HG03159 (cell line): ENCODE results near the gene PRPS1.
"Not testable (repeated sequence)": the region's sequence is repeated elsewhere in the genome, so short reads cannot be mapped to it uniquely, and the experiment has no call there.

Experiments
- ATAC-seq: cut with Tn5 transposase; IDR thresholded peaks from one replicate; pipeline ENCODE4 v1.9.1; 2021; ENCODE audit warnings: mild to moderate bottlenecking, moderate library complexity; ENCODE audit not compliant: unreplicated experiment

PRPS1 gene

GRCh38 chrX:107627838-107628661 lies at the start of gene PRPS1:
Gene PRPS1, plus strand, starts transcription at chrX:107628510. Its CDS starts 119 bp downstream, at chrX:107628629.
- peak; percentile 99 for ATAC-seq

GRCh38 chrX:107579956-107580355 lies 48.4 kb upstream of the PRPS1 start:
- no peak for ATAC-seq

GRCh38 chrX:107581923-107582322 lies 46.4 kb upstream of the PRPS1 start:
- no peak for ATAC-seq

GRCh38 chrX:107589243-107589642 lies 39.1 kb upstream of the PRPS1 start:
- ATAC-seq: no peak

GRCh38 chrX:107596651-107597050 lies 31.7 kb upstream of the PRPS1 start:
- no peak for ATAC-seq

- no peak for ATAC-seq
These were observed 31.0 kb upstream of the PRPS1 start for GRCh38 chrX:107597264-107597663.

GRCh38 chrX:107597791-107598190 lies 30.5 kb upstream of the PRPS1 start:
- no peak for ATAC-seq

GRCh38 chrX:107599450-107599861 lies 28.9 kb upstream of the PRPS1 start:
- ATAC-seq: no peak

- no peak for ATAC-seq
These were observed 27.9 kb upstream of the PRPS1 start for GRCh38 chrX:107600366-107600765.

GRCh38 chrX:107601326-107601725 lies 27.0 kb upstream of the PRPS1 start:
- no peak for ATAC-seq

GRCh38 chrX:107601759-107602158 lies 26.6 kb upstream of the PRPS1 start:
- no peak for ATAC-seq

- no peak for ATAC-seq
These were observed 25.5 kb upstream of the PRPS1 start for GRCh38 chrX:107602694-107603239.

- no peak for ATAC-seq
These were observed 24.7 kb upstream of the PRPS1 start for GRCh38 chrX:107603429-107604159.

GRCh38 chrX:107609061-107609460 lies 19.2 kb upstream of the PRPS1 start:
- not testable (repeated sequence) for ATAC-seq

- no peak for ATAC-seq
These were observed 17.6 kb upstream of the PRPS1 start for GRCh38 chrX:107610667-107611066.

GRCh38 chrX:107619885-107620322 lies 8.4 kb upstream of the PRPS1 start:
- no peak for ATAC-seq

GRCh38 chrX:107624893-107625292 lies 3.4 kb upstream of the PRPS1 start:
- ATAC-seq: no peak

GRCh38 chrX:107625739-107626138 lies 2.6 kb upstream of the PRPS1 start:
- no peak for ATAC-seq

- no peak for ATAC-seq
These were observed 1.8 kb upstream of the PRPS1 start for GRCh38 chrX:107626481-107626880.

GRCh38 chrX:107626916-107627315 lies 1.4 kb upstream of the PRPS1 start:
- ATAC-seq: no peak

- ATAC-seq: peak; percentile 52
These were observed 591 bp downstream of the PRPS1 start for GRCh38 chrX:107628662-107629539.
